HG03196 (cell line): ENCODE data around the gene RBMY1F.
"Not testable (repeated sequence)": the region's sequence is repeated elsewhere in the genome, so short reads cannot be mapped to it uniquely, and the experiment has no call there.

Experiments
- ATAC-seq: cut with Tn5 transposase; IDR thresholded peaks from one replicate; pipeline ENCODE4 v1.9.1; 2021; ENCODE audit not compliant: unreplicated experiment

Gene RBMY1F

GRCh38 chrY:22182823-22183222, at the start of gene RBMY1F:
TSS of gene RBMY1F (minus strand) at chrY:22182923. CDS start at chrY:22180969, 1,954 bp downstream.
- ATAC-seq: not testable (repeated sequence)

GRCh38 chrY:22151144-22151543, 31.6 kb downstream of the RBMY1F start:
- ATAC-seq: not testable (repeated sequence)

- not testable (repeated sequence) for ATAC-seq
These were observed 41.6 kb downstream of the RBMY1F start for GRCh38 chrY:22141011-22141695.

GRCh38 chrY:22134719-22135118, 48.0 kb downstream of the RBMY1F start:
- not testable (repeated sequence) for ATAC-seq

GRCh38 chrY:22130494-22130893, 52.2 kb downstream of the RBMY1F start:
- not testable (repeated sequence) for ATAC-seq
